Measurements from ENCODE around the gene YRDC. TPM values are rescaled to one million over a fixed set of nuclear protein-coding genes. Genes with fewer than 3 reads are reported as not detected.

Gene YRDC
- total RNA-seq, 4 donors from 2014 or later: 11.2 to 13.6 (median 11.7) TPM

DNA sequence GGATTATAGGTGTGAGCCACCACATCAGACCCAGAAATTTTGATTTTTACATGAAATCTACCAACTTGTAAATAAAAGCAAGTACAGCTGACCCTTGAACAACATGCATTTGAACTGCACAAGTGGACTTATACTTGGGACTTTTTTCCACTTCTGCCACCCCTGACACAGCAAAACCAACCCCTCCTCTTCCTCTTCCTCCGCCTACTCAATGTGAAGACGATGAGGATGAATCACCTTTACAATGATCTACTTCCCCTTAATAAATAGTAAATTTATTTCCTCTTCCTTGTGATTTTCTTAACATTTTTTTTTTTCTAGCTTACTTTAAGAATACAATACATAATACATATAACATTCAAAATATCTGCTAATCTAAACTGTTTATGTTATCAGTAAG, 17.5 kb upstream of the YRDC start:
- no peak for DNase-seq
- Histone ChIP-seq H3K9me3 (no peaks in the 10 kb centered on the region), H3K4me3 (no peak overlapping the region), H3K4me1 (no peaks in the 10 kb centered on the region), H3K36me3 (peaks cover 0 to 59% of the 10 kb centered on the region in 2 donors), H3K27ac (no peak overlapping the region), H3K27me3 (no peaks in the 10 kb centered on the region)
- ATAC-seq: no peak
- in situ Hi-C loops (cut with MboI; ENCODE audit: low sequenced_read_pairs in 4 of 4): no loop called here
- TF ChIP-seq CTCF (IDR thresholded peaks at IDR 0.05 in 4 of 5, conservative IDR thresholded peaks at IDR 0.05 in 1 of 5) (no peak), POLR2A (IDR thresholded peaks at IDR 0.05) (no peak)
- intact Hi-C loops (cut with DNase I; ENCODE audit: low total_unique reads): no loop called here

DNA sequence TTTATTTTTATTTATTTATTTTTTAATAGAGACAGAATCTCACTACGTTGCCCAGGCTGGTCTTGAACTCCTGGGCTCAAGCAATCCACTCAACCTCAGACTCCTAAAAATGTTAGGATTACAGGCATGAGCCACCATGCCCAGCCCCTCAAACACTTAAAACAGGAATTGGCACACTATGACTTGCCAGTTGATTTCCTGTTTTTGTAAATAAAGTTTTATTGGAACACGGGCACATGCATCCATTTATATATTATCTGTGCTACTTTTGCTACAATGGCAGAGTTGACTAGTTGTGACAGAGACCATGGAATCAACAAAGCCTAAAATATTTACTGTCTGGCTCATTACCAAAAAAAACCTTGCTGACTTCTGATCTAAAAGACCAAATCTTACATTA, 16.0 kb upstream of the YRDC start:
- no peak overlapping the region for H3K4me3 ChIP-seq
- no peaks in the 10 kb centered on the region for H3K4me1 ChIP-seq
- intact Hi-C loops (cut with DNase I; ENCODE audit: low total_unique reads): no loop called here
- no peak overlapping the region for H3K27ac ChIP-seq
- H3K9me3 ChIP-seq: no peaks in the 10 kb centered on the region
- TF ChIP-seq CTCF (IDR thresholded peaks at IDR 0.05 in 4 of 5, conservative IDR thresholded peaks at IDR 0.05 in 1 of 5) (no peak), POLR2A (IDR thresholded peaks at IDR 0.05) (no peak)
- ATAC-seq (no peak), DNase-seq (no peak)
- no peaks in the 10 kb centered on the region for H3K27me3 ChIP-seq
- H3K36me3 ChIP-seq: peaks cover 0 to 61% of the 10 kb centered on the region in 2 donors
- in situ Hi-C loops (cut with MboI; ENCODE audit: low sequenced_read_pairs in 4 of 4): no loop called here

DNA sequence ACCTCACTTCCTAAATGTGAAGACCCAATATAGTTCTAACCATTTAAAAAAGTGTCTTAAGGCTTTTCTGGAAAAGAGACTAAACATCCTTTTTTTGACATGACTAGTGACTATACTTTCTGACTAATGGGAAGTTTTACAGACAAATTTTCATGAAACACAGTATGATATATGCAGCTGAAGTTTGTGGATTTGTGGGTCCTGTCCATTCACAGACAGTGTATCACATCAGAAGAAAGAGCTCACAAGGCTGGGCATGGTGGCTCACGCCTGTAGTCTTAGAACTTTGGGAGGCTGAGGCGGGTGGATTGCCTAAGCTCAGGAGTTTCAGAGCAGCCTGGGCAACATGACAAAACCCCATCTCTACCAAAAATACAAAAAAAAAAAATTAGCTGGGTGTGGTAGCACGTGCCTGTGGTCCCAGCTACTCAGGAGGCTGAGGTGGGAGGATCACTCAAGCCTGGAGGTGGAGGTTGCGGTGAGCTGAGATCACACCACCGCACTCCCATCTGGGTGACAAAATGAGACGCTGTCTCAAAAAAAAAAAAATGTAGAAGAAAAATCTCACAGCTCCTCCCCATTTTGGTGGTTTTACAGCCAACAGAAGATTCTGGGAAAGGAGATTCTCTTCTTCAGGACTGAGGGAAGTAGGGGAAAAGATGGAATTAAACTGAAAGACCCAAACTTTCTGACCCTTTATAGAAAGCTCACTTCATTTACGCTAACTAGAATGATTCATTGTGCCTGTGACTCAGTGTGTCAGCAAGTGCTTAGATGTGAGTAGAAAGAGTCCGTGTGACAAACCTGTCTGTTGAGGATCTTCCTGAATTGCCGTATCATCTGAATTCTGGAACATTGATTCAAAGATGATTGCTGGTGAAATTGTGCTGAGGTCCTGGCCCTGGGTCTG, 15.2 kb upstream of the YRDC start:
- Histone ChIP-seq H3K27me3 (no peaks in the 10 kb centered on the region), H3K36me3 (peaks cover 0 to 60% of the 10 kb centered on the region in 2 donors), H3K4me3 (no peak overlapping the region), H3K4me1 (no peaks in the 10 kb centered on the region), H3K9me3 (no peaks in the 10 kb centered on the region), H3K27ac (no peak overlapping the region)
- in situ Hi-C loops (cut with MboI; ENCODE audit: low sequenced_read_pairs in 4 of 4): no loop called here
- no peak for ATAC-seq
- no peak for DNase-seq
- intact Hi-C loops (cut with DNase I; ENCODE audit: low total_unique reads): no loop called here
- TF ChIP-seq POLR2A (IDR thresholded peaks at IDR 0.05): no peak

DNA sequence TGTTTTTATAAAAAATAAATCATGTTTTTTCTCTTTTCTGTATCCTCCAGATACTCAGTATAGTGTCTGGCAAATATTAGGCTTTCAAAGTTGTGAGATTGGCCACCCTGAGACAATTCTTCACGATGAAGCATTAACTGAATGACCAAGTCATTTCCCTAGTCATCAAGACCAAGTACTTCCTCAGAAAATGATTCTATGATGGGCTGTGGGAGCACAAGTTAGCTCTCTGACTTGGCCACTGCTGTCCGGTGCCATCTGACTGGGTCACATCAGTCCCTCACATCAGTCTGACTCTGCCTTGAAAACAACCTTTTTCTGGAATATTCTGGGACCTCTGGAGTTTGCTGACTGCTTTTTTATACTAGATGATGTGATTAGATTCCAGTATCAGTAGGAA, 13.5 kb upstream of the YRDC start:
- TF ChIP-seq POLR2A (IDR thresholded peaks at IDR 0.05) (no peak), CTCF (IDR thresholded peaks at IDR 0.05 in 4 of 5, conservative IDR thresholded peaks at IDR 0.05 in 1 of 5) (no peak)
- intact Hi-C loops (cut with DNase I; ENCODE audit: low total_unique reads) (no loop called here), in situ Hi-C loops (cut with MboI; ENCODE audit: low sequenced_read_pairs in 4 of 4) (no loop called here)
- no peak for DNase-seq
- H3K27ac ChIP-seq: no peak overlapping the region
- no peaks in the 10 kb centered on the region for H3K4me1 ChIP-seq
- no peak for ATAC-seq
- H3K27me3 ChIP-seq: no peaks in the 10 kb centered on the region
- no peak overlapping the region for H3K4me3 ChIP-seq
- H3K36me3 ChIP-seq: peaks cover 0 to 60% of the 10 kb centered on the region in 2 donors
- H3K9me3 ChIP-seq: no peaks in the 10 kb centered on the region

DNA sequence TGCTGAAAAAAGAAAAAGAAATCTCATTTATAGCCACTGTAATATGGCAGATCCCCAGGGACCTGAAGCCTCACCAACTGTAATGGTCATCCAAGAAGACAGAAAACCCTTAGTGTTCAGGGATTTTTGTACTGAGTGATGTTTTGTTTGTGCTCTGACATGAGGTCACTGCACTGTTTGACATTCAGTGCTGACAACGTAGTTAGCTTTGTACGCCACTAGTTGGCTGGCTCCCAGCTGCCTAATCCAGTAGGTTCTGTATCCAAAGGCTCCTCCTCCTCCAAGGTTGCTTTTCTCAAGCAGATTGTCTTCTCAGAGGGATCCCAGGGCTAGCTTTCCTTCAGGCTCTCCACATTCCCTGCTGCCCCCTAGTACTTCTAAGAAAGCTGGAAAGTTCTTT, 9.5 kb upstream of the YRDC start:
- Histone ChIP-seq H3K4me1 (peaks cover 10 to 15% of the 10 kb centered on the region in 2 donors), H3K9me3 (no peaks in the 10 kb centered on the region), H3K27me3 (no peaks in the 10 kb centered on the region), H3K36me3 (peaks cover 0 to 44% of the 10 kb centered on the region in 2 donors), H3K4me3 (no peak overlapping the region), H3K27ac (no peak overlapping the region)
- intact Hi-C loops (cut with DNase I; ENCODE audit: low total_unique reads) (no loop called here), in situ Hi-C loops (cut with MboI; ENCODE audit: low sequenced_read_pairs in 4 of 4) (no loop called here)
- DNase-seq: no peak
- no peak for TF ChIP-seq POLR2A (IDR thresholded peaks at IDR 0.05)
- no peak for TF ChIP-seq CTCF (IDR thresholded peaks at IDR 0.05 in 4 of 5, conservative IDR thresholded peaks at IDR 0.05 in 1 of 5)
- ATAC-seq: no peak

Measured in gastrocnemius medialis (tissue), 4 donors.